NCI-H1105 treated with DMSO at 0.1 percent for 48 hours (cell line): ENCODE results near the gene PMEL.
"Not testable (repeated sequence)": the region's sequence is repeated elsewhere in the genome, so short reads cannot be mapped to it uniquely, and the experiment has no call there.

Source experiments
- DNase-seq: peaks from one replicate; lab custom pipeline; 2025; lab: John Stamatoyannopoulos, UW

Gene PMEL

DNA sequence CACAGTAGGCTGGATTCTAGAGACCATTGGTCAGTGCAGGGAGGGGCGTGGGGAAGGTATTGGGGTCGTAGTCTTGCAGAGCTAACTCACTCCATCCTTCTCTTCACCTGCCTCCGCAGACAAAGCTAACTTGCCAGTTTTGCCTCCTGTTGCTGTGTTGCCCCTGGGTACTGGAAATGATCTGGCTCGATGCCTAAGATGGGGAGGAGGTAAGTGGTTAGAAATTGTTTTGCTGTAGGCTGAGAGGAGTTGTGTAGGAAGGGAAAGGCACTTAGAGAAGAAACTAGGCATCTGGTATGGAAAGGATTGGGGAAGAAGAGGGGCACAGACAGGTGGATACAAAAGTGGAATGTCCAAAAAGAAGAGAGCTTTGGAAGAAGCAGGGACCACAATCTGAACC lies 23.8 kb downstream of the PMEL start:
- peak; percentile 5 for DNase-seq

DNA sequence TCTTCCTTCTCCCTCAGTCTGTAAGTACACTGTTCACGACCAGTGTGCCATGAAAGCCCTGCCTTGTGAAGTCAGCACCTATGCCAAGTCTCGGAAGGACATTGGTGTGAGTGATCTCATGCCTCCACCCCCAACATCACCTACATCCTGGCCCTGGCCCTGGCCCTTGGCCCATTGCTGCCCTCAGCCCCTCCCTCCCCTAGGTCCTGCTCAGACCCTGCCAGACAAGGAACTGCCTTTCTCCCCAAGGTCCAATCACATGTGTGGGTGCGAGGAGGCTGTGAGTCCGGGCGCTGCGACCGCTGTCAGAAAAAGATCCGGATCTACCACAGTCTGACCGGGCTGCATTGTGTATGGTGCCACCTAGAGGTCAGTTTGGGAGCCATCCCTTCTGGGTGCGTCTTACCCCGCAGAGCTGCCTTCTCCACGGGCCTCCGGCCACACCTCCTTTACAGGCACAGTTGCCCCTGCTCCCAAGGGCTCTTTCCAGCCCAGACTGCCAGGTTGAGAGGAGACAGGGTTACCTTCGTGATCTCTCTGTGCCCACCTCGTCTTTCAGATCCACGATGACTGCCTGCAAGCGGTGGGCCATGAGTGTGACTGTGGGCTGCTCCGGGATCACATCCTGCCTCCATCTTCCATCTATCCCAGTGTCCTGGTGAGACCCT lies 25.6 kb downstream of the PMEL start:
- DNase-seq, result peak; percentile 69

DNA sequence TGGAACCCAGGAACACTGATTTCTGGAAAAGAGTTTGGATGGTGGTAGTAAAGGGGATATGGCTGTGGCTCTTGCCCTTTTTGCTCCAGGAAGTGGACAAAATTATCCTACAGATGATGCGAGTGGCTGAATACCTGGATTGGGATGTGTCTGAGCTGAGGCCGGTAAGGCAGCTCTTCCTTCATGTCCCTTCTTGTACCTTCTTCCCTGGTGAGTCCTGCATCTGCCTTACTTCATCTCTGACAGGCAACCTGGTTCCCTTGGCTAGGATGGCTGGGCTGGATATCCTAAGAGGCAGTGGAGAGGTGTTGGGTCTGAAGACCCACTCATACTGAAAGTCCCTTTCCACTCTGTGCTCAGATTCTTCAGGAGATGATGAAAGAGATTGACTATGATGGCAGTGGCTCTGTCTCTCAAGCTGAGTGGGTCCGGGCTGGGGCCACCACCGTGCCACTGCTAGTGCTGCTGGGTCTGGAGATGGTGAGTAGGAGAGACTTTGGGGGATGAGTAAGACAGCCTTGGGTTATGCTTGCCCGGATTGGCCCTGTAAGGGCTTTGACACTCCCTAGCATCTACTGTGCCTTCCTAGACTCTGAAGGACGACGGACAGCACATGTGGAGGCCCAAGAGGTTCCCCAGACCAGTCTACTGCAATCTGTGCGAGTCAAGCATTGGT lies 26.9 kb downstream of the PMEL start:
- no peak for DNase-seq

DNA sequence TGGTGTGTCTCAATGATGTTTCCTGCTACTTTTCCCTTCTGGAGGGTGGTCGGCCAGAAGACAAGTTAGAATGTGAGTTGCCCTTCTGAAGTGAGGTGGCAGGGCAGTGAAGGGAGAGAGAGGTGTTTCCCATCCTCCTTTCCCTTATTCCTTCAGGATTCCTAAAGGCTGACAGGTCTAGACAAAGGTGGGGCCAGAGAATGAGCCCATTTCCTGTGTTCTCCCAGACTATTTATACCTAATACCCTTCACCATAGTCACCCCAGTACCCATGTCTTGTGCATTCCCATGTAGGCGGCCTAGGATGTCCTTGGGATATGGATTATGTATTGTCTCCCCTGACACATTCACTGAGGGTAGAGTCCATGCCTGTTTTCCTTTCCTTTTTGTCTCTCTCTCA lies 27.9 kb downstream of the PMEL start:
- DNase-seq, result no peak

DNA sequence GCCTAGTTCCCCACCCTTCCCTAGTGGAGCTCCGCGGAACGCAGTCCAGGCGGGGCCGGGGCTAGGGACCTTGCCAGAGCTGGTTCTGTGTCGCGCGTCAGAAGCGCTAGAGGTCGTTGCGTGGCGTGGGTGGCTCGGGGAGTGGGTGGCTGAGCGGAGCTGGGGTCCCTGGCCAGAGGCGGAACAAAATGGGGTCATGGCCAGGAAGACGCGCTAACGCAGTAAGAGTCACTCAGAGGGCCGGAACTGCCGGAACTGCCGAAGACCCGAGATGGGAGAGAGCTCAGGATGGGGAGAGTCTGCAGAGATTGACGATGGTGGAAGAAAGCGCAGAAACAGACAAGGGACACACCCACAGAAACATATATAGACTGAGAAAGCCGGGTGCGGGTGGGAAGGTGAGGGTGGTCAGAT lies 30.1 kb downstream of the PMEL start:
- DNase-seq, result no peak

DNA sequence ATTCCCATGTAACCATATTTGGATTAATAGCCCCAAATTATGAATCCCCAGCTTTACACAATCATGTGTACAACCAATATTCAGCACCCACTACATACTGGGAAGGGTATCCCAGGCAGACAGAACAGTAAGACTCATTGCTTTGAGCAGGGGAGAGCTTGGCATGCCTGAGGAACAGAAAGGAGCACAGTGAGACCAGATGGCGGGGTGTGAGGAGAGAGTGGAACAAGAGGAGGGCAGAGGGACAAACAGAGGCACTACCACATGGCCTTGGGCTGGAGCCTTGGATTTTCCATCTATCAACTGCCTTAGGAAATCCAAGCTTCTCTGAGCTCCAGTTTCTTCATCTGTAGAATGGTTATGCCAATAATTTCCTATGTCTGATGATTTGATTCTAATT lies 31.1 kb downstream of the PMEL start:
- DNase-seq, result no peak

DNA sequence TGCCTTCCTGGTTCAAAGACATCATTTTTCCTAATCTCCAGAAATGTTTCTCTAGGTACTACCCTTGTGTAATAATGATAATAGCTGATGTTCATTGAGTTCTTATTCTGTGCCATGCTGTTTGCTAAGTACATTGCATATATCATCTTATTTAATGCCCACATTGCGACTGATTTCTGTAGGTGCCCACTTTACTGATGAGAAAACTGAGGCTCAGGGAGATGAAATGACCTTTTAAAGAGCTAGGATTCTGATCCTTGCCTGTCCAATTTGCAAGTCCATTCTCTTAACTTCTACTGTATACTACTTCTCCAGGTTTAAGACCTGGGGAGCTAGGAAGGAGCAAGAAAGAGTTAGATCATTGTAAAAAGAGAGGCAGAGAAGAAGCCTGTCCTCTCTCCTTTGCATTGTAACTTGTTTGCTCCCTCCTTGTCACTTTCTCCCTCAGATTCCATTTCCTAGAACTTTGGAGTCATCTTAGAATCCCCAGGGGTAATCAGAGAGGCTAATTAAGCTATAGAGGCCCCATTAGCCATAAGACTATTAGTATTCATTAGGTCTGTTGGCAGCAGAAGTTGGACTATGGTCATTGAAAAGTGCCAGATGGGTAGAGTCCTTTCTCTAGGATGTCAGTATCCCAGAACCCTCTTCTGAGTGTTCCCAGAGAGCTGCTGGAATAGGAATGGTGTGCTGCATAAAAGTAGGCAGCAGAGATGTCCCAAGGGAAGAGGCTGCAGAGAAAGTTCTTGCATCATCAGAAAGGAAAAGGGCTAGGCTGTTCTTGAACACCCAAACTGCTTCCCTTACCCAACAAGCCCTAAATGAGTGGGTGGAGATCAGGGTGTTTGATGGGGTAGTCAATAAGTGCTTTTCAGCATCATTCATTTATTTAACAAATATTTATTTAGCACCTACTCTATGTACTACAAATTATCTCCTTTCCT lies 31.8 kb downstream of the PMEL start:
- no peak for DNase-seq

DNA sequence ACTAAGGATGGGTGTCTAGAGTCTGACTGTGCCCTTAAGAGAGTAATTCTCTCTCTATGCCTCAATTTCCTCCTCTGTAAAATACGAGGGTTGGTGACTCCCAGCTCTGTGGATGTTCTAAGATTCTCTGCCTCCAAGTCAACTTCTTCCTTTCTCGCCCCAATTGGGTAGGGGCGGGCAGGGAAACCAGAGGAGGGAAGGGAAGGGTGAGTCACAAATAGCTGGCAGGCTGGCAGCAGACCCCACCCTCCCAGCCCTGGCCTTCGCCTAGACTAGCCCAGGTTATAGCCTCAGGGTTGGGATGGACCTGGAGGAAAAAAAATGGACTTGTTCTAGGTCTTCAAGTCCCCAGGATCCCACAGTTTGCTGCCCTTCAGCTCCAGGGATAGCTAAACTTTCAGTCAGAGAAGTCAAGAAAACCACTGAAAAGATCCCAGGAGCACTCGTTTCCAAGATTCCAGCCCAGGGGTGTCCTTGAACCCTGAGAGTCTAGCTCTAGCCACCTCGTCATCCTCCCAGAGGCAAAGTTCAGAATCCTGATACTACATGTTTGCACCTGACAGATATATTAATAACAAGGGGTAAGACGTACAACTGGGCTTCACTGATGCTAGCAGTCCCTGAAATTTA lies 32.6 kb downstream of the PMEL start:
- no peak for DNase-seq

DNA sequence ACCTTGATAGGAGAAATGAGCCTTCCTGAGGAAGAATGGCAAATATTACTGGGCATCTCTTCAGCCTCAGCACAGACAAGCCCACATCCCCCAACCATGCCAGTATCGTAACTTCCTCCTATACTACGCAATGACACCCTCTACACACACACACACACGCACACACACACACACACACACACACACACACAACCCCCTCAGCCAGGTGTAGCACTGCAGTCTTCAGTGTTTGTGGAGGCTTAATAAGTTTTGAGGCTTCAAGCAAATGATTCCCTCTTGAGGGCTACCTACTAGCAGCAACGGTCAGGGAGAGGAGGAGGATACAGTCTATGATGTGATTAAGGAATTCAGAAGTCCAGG lies 33.3 kb downstream of the PMEL start:
- no peak for DNase-seq

DNA sequence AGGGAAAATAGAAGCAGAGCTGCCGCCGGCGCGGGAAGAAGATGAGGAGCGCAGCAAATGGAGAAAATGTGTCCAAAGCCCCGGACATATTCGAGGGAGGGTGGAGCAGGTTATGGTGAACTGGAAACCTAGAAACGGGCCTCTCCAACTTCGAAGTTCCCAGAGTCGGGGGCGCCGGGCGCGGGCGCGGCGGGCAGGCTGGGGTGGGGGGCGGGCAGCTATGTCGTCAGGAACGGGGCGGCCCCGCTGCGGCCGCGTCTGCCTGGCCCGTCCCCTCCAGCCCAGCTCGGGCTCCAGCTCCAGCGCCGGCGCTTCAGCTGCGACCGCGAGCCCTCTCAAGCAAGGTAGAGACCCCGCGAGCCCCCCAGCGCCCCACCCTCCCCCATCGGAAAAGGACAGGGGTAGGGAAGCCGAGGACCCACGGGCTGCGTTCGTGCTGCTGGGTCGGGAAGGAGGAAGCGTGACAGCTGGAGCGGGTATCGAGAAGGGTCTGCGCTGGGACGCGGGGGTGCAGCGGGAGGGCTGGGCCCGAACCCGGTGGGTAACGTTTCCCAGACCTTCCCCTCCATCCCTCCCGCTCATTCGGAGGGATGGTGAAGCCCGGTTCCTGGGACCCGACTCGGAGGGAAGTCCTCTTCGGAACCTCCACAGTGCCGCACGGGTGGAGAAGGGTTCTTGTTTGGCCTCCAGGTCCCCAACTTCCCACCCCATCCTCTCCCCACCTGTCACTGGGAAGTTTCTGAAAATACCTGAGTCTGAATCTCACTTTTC lies 33.9 kb downstream of the PMEL start:
- DNase-seq, result no peak

DNA sequence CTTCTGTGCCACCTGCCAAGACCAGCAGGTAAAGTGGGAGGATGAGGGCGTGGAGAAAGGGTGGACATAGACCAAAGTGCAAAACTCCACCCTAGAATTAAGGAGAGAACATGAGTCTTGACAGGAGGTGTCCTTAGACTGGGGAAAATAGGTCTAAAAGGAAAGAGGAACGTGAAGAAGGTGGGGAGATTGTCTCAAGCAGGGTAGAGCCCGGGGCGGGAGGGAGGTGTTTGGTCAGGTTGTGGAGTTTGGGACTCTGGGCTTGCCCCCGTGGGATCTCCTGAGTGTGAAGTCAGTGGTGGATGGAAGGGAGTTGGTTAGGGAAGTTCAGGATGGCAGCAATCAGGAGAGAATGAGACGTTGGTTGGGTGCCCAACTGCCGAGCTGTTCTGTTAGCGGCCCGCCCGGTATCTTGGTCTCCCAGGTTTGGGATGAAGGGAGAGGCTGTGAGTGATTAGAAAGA lies 34.5 kb downstream of the PMEL start:
- DNase-seq, result no peak

DNA sequence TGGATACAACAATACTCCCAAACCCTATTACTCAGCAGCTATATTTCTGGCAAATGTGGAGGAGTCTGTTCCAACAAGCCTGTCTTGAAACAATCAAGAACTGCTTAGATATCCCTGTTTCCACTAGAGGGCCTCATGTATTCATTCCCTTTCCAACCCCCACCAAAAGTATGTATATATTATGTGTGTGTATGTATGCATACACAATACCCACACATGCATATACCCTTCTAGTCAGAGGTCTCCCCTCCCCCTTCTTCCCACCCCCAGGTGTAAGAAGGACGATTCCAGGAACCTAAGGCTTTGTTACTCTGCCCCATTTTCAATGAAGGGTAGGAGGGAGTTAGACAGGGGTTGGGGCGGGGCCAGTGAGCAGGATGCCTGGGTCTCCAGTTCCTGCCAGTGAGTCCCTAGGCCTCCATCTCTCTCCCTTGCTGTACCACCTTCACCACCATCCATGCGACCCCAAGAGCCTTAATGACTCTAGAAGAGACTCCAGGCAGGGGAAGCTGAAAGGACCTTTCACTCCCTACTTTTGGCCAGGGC lies 35.0 kb downstream of the PMEL start, which contains the start of gene DGKA:
DGKA (plus strand) TSS at position 392 of the 546 bp plus-strand sequence. CDS start 5,342 bp downstream, outside the sequence.
- peak; percentile 40 for DNase-seq

DNA sequence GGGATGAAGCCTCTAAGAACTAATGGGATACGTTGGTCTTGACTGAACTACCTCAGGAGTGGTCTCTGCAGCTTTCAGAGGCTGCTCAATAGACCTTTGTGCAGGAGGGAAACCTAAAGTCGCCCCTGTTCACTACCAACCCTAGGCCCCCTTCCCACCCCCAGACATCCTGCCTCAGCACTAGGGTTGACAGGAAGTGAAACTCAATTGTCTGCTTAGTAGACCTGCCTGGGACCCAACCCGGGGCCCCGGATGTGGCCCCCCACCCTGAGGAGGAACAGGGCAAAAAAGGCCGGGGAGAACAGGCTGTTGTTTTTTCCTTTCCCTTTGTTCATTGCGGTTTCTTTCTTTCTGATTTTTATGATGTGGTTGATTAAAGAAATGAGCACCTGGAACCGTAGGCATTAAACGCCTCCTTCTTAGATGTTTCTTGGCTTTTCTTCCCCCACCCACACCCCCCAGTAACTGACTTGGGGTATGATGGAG lies 36.5 kb downstream of the PMEL start:
- no peak for DNase-seq

DNA sequence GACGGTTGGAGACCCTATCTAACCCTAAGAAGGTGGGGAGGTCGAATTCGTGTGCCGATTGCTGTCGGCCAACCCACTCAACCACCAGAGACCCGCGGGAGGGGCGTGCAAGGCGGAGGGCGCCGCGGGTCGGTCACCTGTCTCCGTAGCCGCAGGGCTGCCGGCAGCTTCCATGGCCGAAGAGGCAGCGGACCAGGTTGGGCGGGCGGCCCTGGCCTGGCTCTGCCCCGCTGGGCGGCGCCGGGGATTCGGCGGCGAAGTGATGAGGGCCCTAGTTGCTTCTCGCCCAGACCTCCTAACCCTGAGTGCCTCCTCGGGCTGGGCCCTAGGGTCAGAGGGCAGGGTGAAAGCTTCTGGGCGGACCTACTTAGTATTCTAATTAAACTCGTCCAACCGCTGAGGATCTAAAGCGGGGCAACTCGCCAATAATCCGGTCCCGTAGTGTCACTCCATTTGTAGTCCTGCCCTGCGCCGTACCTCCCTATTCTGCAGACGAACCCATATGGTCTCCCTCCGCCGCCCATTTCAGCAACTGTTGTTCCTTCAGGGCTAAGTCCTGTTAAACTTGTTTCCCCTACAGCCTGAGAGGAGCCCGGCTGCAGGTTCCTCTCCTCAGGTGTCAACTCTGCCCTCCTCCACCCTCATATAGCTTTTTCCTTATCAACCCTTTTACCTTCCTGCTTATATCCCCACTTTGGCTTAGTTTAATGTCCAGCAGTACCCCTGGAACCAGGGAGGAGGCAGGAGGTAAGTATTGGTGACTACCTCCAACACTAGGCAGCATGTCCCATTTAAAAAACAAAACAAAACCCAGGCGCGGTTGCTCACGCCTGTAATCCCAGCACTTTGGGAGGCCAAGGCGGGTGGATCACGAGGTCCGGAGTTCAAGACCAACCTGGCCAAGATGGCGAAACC lies 38.0 kb downstream of the PMEL start, which contains the start of gene PYM1:
PYM1 (minus strand) TSS at position 307 of the 915 bp plus-strand sequence; CDS start at position 174, 133 bp downstream.
- peak; percentile 39 for DNase-seq

DNA sequence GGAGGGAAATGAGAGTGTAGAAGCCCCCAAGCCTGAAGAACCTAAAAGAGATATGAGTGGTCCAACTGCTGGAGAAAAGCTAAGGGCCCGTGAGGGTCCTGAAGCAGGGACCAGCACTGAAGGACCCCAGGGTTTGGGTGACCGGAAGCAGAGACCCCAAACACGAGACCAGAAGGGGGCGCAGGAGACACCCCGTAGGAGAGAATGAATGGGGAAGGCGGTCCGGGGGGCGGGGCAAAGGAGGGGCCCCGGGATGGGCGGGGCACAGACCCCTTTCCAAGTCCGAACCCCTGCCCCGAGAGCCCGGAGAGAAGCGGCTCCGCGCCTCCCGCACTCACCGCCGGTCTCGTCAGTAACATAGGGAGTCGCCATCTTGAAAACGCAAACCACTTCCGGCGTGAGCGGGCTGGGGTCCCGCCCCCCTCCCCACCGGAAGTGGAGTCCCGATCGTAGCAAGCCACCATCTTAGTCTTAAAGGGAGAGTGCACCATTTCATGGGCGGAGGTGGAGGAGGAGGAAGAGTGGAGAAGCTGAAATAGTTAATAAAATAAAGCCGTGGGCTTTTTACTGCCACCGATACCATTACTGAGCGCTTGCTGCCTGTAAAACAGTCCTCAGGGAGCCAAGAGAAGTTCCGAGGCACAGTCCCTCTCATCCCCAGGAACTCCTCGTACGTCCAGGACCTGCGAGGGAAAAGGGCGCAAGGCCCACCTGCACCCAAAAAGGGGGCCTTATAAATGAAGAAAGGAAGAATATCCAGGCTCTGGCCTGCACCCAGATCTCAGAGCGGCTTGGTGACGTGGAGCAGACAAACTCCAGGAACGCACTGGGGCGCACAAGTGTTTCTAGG lies 38.9 kb downstream of the PMEL start:
- peak; percentile 73 for DNase-seq

DNA sequence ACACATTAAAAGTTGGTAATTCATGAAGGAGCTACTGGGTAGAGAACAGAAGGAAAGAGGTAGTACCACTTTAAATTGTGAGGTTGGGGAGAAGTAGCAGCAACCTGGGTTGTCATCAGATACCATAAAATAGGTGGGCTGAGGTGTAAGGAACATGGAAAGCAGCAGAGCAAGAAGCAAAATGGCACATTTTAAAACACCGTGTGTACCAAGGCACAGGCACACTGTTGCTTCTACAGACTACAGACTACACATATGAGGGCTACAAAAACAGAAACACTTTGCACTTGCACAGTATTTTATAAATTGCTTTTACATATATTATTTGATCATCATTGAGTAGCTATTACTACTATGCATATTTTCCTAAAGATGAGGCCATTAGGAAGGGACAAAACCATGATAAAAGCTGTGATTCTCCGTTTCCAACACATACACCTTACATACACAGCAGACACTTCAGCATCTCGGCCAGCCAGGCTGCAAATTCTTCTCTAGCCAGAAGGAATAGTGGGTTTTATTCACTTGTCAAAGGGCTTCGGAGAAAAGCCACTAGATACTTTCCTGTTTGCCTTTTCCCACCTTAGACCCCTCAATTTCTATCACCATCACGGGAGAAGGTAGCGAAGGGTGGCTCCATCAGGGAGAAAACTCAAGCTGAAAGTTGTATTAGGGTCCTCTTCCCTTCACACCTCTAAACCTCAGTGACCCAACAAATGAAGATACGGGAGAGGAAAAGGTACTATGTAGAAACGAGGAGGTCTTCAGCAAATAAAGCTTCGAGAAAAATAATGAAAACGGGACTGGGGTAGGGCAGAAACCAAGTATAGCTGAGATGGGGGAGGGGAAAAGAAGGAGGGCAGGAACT lies 39.7 kb downstream of the PMEL start:
- DNase-seq, result no peak

DNA sequence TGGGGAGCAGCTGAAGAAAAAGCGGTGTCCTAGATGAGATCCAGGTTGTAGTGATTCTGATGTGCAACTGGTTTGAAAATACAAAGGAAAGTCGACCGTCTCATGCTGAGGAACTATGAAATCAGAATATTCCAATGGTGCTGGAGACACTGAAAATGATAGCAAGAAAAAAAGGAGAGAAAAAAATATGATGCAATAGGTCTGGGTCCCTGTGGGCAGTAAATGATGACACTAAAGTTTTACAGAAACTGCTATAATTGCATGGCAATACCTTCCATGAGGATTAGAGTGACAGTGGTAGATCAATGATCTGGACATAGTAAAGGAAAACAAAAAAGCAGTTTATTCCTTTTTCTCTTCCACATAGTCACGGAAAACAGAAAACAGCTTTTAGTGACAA lies 40.5 kb downstream of the PMEL start:
- no peak for DNase-seq

DNA sequence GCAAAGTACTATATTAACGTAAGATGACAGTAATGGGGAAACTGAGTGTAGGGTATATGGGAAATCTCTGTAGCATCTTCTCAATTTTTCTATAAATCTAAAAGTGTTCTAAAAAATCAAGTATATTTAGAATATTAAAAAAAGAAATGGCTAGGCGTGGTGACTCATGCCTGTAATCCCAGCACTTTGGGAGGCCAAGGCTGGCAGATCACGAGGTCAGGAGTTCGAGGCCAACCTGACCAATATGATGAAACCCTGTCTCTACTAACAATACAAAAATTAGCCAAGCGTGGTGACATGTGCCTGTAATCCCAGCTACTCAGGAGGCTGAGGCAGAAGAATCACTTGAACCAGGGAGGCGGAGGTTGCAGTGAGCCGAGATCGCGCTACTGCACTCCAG lies 42.2 kb downstream of the PMEL start:
- DNase-seq, result not testable (repeated sequence)
